OCI-LY3 (cell line): ENCODE results near the gene TSPAN5.

Source experiments
- H2AFZ ChIP-seq: fragments of 200-600, 300-600 bp; shearing (Covaris generic); 2 replicates; pipeline ENCODE4 v1.6.0; 2014; ENCODE audit warnings: antibody characterized with exemption, low read depth, low read length
- H3K27ac ChIP-seq: fragments of 200-600, 300-600 bp; sonication (generic); 2 replicates; pipeline ENCODE4 v1.5.1; 2014; ENCODE audit warnings: mild to moderate bottlenecking, low read length, moderate library complexity, mixed read lengths
- H3K27me3 ChIP-seq: fragments of 200-600, 300-600 bp; sonication (generic); 2 replicates; pipeline ENCODE4 v1.6.1; 2014; ENCODE audit warnings: low read depth, low read length, mixed read lengths
- H3K36me3 ChIP-seq: fragments of 200-600, 300-600 bp; sonication (generic); replicated peaks from 2 replicates; pipeline ENCODE3; 2014; ENCODE audit warnings: low read depth, low read length, mixed read lengths
- H3K4me1 ChIP-seq: fragments of 300-600, 200-600 bp; sonication (generic); 2 replicates; pipeline ENCODE4 v1.6.1; 2014; ENCODE audit warnings: low read length, mixed read lengths
- H3K4me2 ChIP-seq: fragments of 200-600, 300-600 bp; sonication (generic); 2 replicates; pipeline ENCODE4 v1.6.1; 2014; ENCODE audit warnings: low read length, mixed read lengths
- H3K4me3 ChIP-seq: fragments of 300-600, 200-600 bp; sonication (generic); 2 replicates; pipeline ENCODE4 v1.5.1; 2014; ENCODE audit warnings: antibody characterized with exemption, mild to moderate bottlenecking, low read length, moderate library complexity
- H3K79me2 ChIP-seq: fragments of 300-600, 200-600 bp; shearing (Covaris generic); 2 replicates; pipeline ENCODE4 v1.6.1; 2014; ENCODE audit warnings: mild to moderate bottlenecking, low read length, mixed read lengths
- H3K9ac ChIP-seq: fragments of 300-600, 200-600 bp; shearing (Covaris generic); 2 replicates; pipeline ENCODE4 v1.6.0; 2014; ENCODE audit warnings: mild to moderate bottlenecking, low read length, moderate library complexity
- H3K9me3 ChIP-seq: fragments of 200-600, 300-600 bp; shearing (Covaris generic); 2 replicates; pipeline ENCODE4 v1.6.1; 2014; ENCODE audit warnings: low read length, mixed read lengths; ENCODE audit not compliant: insufficient read depth
- H4K20me1 ChIP-seq: fragments of 200-600, 300-600 bp; sonication (generic); 2 replicates; pipeline ENCODE4 v1.6.1; 2016; ENCODE audit warnings: low read length, mixed read lengths; ENCODE audit not compliant: insufficient read depth
- EZH2phosphoT487 ChIP-seq: fragments of 200-600 bp; shearing (Covaris generic); IDR thresholded peaks from 2 replicates; pipeline ENCODE4 v1.6.1; 2018; ENCODE audit warnings: antibody characterized with exemption, mixed run types, low read depth
- TF ChIP-seq, protein P1 (sequence below): fragments of 200-600, 300-600 bp; sonication (generic); IDR thresholded peaks from 2 replicates; pipeline ENCODE4 v1.5.1; 2014; ENCODE audit warnings: antibody characterized with exemption, low read length, low read depth

The TSPAN5 gene

DNA sequence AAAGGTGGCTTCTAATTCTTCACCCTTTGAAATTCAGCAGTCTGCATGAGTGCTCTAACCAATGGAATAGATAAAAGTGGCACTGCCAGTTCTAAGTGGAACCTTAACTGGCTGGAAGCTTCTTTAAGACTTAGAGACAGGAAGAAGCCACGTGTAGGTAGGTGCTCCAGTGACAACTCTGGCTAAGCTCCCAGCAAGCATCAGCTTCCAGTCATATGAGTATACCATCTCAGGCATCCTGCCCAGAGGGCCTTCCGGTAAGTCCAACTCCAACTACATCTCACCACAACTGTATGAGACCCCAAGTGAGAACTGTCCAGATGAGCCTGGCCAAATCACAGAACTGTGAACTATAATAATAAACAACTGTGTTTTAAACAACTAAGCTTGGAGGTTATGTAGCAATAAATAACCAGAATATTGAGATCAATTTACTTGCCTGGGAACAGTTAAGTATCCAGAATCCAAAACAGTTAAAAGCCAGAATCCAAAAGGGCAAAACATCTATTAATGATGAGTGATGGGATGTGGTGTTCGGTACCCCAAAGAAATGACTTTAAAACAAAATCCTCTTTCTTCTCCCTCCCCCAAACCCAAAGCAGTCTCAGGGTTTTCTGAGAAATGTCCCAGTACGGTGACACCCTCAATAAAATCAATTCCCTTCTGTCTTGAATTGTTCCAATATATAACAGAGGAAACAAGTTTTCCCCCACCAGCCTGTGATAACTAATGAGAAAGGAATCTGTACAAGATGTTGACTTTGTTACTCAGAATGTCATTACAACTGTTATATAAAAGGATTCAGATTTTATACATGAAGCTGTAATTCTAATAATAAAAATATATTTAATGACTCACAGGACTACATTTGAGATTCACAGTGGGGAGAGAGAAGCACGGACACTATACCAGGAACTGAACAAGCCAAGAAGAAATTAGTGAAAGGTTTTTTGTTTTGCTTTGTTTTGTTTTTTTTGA is 4.2 kb downstream of the TSPAN5 start:
- Histone ChIP-seq H3K27me3 (0 out of 2 replicates have a peak, but pooled peaks cover 2% of the 10 kb centered on the region), H3K36me3 (peaks cover 14% of the 10 kb centered on the region), H3K9me3 (no peaks in the 10 kb centered on the region), H3K4me3 (no peak overlapping the region), H4K20me1 (peaks cover 31% of the 10 kb centered on the region), H3K79me2 (peaks cover 89% of the 10 kb centered on the region), H2AFZ (no peak overlapping the region), H3K4me1 (peaks cover 22% of the 10 kb centered on the region), H3K9ac (no peak overlapping the region), H3K4me2 (no peak overlapping the region), H3K27ac (no peak overlapping the region)
- TF ChIP-seq, protein P1, sequence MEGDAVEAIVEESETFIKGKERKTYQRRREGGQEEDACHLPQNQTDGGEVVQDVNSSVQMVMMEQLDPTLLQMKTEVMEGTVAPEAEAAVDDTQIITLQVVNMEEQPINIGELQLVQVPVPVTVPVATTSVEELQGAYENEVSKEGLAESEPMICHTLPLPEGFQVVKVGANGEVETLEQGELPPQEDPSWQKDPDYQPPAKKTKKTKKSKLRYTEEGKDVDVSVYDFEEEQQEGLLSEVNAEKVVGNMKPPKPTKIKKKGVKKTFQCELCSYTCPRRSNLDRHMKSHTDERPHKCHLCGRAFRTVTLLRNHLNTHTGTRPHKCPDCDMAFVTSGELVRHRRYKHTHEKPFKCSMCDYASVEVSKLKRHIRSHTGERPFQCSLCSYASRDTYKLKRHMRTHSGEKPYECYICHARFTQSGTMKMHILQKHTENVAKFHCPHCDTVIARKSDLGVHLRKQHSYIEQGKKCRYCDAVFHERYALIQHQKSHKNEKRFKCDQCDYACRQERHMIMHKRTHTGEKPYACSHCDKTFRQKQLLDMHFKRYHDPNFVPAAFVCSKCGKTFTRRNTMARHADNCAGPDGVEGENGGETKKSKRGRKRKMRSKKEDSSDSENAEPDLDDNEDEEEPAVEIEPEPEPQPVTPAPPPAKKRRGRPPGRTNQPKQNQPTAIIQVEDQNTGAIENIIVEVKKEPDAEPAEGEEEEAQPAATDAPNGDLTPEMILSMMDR, result no peak
- no peak for TF ChIP-seq EZH2phosphoT487

- Histone ChIP-seq H4K20me1 (peaks cover 31% of the 10 kb centered on the region), H3K27me3 (no peaks in the 10 kb centered on the region), H3K4me3 (no peak overlapping the region), H3K4me2 (no peak overlapping the region), H3K9me3 (no peaks in the 10 kb centered on the region), H3K4me1 (peaks cover 20% of the 10 kb centered on the region), H3K36me3 (peaks cover 14% of the 10 kb centered on the region), H3K27ac (no peak overlapping the region), H3K9ac (no peak overlapping the region), H3K79me2 (peaks cover 99% of the 10 kb centered on the region), H2AFZ (no peak overlapping the region)
- TF ChIP-seq, protein P1, result no peak
- TF ChIP-seq EZH2phosphoT487, result no peak
Measured at GRCh38 chr4:98652996-98653395, 5.4 kb downstream of the TSPAN5 start.

DNA sequence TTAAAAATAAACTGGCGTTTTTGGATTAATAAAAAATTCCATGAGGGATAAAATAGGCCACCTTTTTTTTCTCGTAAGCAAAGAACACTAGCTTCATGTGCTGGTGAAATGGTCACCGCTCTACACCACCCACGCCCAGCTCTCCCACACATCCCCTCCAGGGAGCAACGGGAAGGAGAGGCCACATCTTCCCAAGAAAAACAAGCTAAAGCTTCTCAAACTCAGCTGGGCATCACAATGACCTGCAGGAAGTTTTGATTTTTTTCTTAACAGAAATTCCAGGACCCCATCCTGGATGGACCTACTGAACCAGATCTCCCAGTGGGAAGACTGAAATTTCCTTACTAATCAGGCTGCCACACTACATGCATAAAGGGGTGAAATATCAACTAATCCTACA is 9.8 kb downstream of the TSPAN5 start:
- Histone ChIP-seq H3K27me3 (no peaks in the 10 kb centered on the region), H3K9ac (no peak overlapping the region), H2AFZ (no peak overlapping the region), H3K4me3 (no peak overlapping the region), H3K4me1 (peaks cover 27% of the 10 kb centered on the region), H3K79me2 (peaks cover 98% of the 10 kb centered on the region), H4K20me1 (peaks cover 13% of the 10 kb centered on the region; the same call in 1 of the 2 replicates), H3K9me3 (no peaks in the 10 kb centered on the region), H3K4me2 (no peak overlapping the region), H3K36me3 (peaks cover 10% of the 10 kb centered on the region), H3K27ac (no peak overlapping the region)
- no peak for TF ChIP-seq EZH2phosphoT487
- TF ChIP-seq, protein P1, result no peak

DNA sequence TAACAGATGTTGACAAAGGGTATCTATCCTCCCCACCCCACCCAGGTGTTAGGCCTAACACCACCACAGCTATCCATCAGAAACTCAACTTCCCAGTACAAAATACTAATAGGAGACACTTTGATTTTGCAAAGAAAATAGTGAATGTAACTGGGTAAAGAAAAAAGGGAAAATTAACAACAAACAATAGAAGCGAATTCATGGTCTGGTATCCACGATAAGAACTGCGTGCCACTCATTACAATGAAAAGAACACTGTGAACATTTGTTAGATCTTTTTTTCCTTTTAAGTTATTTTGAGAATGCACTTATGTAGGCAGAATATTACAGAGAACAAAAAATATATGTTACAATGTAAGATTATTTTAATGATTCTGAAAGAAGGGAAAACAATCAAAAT is 12.0 kb downstream of the TSPAN5 start:
- Histone ChIP-seq H3K4me1 (peaks cover 49% of the 10 kb centered on the region), H3K9ac (no peak overlapping the region)
- no peak for TF ChIP-seq EZH2phosphoT487

More for the DNA sequence above, 12.0 kb downstream of the TSPAN5 start:
- no peaks in the 10 kb centered on the region for H3K27me3 ChIP-seq
- H3K36me3 ChIP-seq, result peaks cover 5% of the 10 kb centered on the region
- H3K27ac ChIP-seq, result no peak overlapping the region
- H3K4me3 ChIP-seq, result no peak overlapping the region
- peaks cover 98% of the 10 kb centered on the region for H3K79me2 ChIP-seq
- no peak overlapping the region for H2AFZ ChIP-seq
- H4K20me1 ChIP-seq, result peaks cover 9% of the 10 kb centered on the region; the same call in 1 of the 2 replicates
- H3K4me2 ChIP-seq, result no peak overlapping the region
- H3K9me3 ChIP-seq, result no peaks in the 10 kb centered on the region
